K562 (cell line): ENCODE results near the gene GPR149. TPM values are rescaled to one million over a fixed set of nuclear protein-coding genes. Genes with fewer than 3 reads are reported as not detected.

Source experiments
- ATAC-seq: fragments of 200-7000 bp; cut with Tn5 transposase; 3 replicates; pipeline ENCODE4 v1.9.1; 2020; ENCODE audit warnings: moderate library complexity
- BruUV-seq: library from RNA; stranded (reverse); fragments of 400-500 nt; replicated peaks from 2 replicates; lab custom pipeline; 2021; lab: Mats Ljungman, UMichigan
- CTCF ChIA-PET: fragments of 300-600 bp; formaldehyde crosslinking; extraction: SDS; loops from one replicate; lab custom pipeline; 2021; ENCODE audit warnings: low intra/inter-chr PET ratio; lab: Yijun Ruan, JAX
- POLR2A ChIA-PET: fragments of 300-600, 350-650 bp; sonication (Branson Sonifier 250); formaldehyde crosslinking; extraction: SDS; loops from one replicate; lab custom pipeline; 2021; ENCODE audit warnings: antibody characterized with exemption, inconsistent platforms; lab: Yijun Ruan, JAX
- DNase-seq, 4 experiments: peaks; one replicate each; pipeline versions ENCODE4 v3.0.0 to v3.0.0-alpha.2; 2011 to 2018; ENCODE audit warnings: low spot score in 3 of 4, mixed read lengths in 3 of 4; ENCODE audit errors: extremely low read depth in 1 of 4
- FAIRE-seq: peaks from 2 replicates; lab custom pipeline; 2011; peaks lifted over from hg19 to GRCh38; lab: Jason Lieb, UNC
- H2AFZ ChIP-seq: 2 replicates; pipeline ENCODE4 v1.6.0; 2011; ENCODE audit warnings: low read depth, low read length, control low read depth, inconsistent platforms
- H3K27ac ChIP-seq: fragments of 200-600 bp; 3 replicates; pipeline ENCODE4 v1.8.0; 2011; ENCODE audit warnings: low read depth, mild to moderate bottlenecking, control low read depth, inconsistent platforms, low read length, moderate library complexity, mixed read lengths; ENCODE audit errors: extremely low read depth
- H3K27me3 ChIP-seq, 2 experiments: fragments of 300-600 bp in 1 of 2; 2 replicates in 1 of 2; 3 replicates in 1 of 2; pipeline versions ENCODE4 v1.6.0 to v1.8.0; 2011; ENCODE audit warnings: inconsistent platforms in 2 of 2, low read length in 2 of 2, mild to moderate bottlenecking in 1 of 2, mixed read lengths in 1 of 2, moderate library complexity in 1 of 2; ENCODE audit not compliant: control insufficient read depth in 2 of 2, insufficient read depth in 2 of 2
- H3K36me3 ChIP-seq: fragments of 300-600 bp; 3 replicates; pipeline ENCODE4 v1.8.0; 2011; ENCODE audit warnings: mild to moderate bottlenecking, low read length, inconsistent platforms; ENCODE audit not compliant: control insufficient read depth, insufficient read depth
- H3K4me1 ChIP-seq, 2 experiments: fragments of 200-600 bp in 1 of 2; replicated peaks in 1 of 2; 2 replicates in 1 of 2; 3 replicates in 1 of 2; pipeline versions ENCODE4 v1.5.1 to v1.8.0; 2011; ENCODE audit warnings: inconsistent platforms in 2 of 2, low read length in 2 of 2, mild to moderate bottlenecking in 1 of 2, mixed read lengths in 1 of 2, moderate library complexity in 1 of 2; ENCODE audit not compliant: control insufficient read depth in 2 of 2, insufficient read depth in 2 of 2
- H3K4me2 ChIP-seq: 2 replicates; pipeline ENCODE4 v1.6.1; 2011; ENCODE audit warnings: low read length, control low read depth, inconsistent platforms, mixed read lengths; ENCODE audit not compliant: insufficient read depth
- H3K4me3 ChIP-seq: fragments of 200-600 bp; sonication (generic), shearing (Covaris generic); 2 replicates; pipeline ENCODE4 v1.5.1; 2016; ENCODE audit warnings: control low read depth, inconsistent platforms
- H3K79me2 ChIP-seq: fragments of 200-600 bp; 3 replicates; pipeline ENCODE4 v1.8.0; 2011; ENCODE audit warnings: low read length, inconsistent platforms; ENCODE audit not compliant: control insufficient read depth, insufficient read depth
- H3K9ac ChIP-seq, 2 experiments: 2 replicates each; pipeline versions ENCODE4 v1.6.0 to v1.6.1; 2011; ENCODE audit warnings: low read depth in 2 of 2, low read length in 2 of 2, control low read depth in 1 of 2, inconsistent platforms in 1 of 2, mild to moderate bottlenecking in 1 of 2, mixed read lengths in 1 of 2; ENCODE audit not compliant: insufficient read depth in 1 of 2
- H3K9me1 ChIP-seq: one replicate; pipeline ENCODE4 v1.6.0; 2011; ENCODE audit warnings: inconsistent platforms, mild to moderate bottlenecking, low read length, moderate library complexity; ENCODE audit not compliant: control insufficient read depth, insufficient read depth
- H3K9me3 ChIP-seq: replicated peaks from 2 replicates; pipeline ENCODE4 v1.5.1; 2011; ENCODE audit warnings: low read depth, low read length, inconsistent platforms; ENCODE audit not compliant: control insufficient read depth, insufficient read depth
- H4K20me1 ChIP-seq: replicated peaks from 2 replicates; pipeline ENCODE4 v1.6.1; 2011; ENCODE audit warnings: low read length, inconsistent platforms, mixed read lengths; ENCODE audit not compliant: control insufficient read depth, insufficient read depth
- ASH1L ChIP-seq: fragments of 450-650 bp; IDR thresholded peaks from 2 replicates; pipeline ENCODE4 v1.6.1; 2018; ENCODE audit warnings: borderline replicate concordance, mild to moderate bottlenecking, low read depth; ENCODE audit not compliant: partially characterized antibody
- CBFA2T3 ChIP-seq: fragments of 450-650 bp; IDR thresholded peaks from 2 replicates; pipeline ENCODE4 v1.6.1; 2017
- CHD4 ChIP-seq: fragments of 200-600 bp; sonication (generic); IDR thresholded peaks from 3 replicates; pipeline ENCODE4 v1.6.1; 2012; ENCODE audit warnings: low read depth, mild to moderate bottlenecking, mixed read lengths, low read length, inconsistent platforms; ENCODE audit not compliant: insufficient read depth, insufficient replicate concordance, poor library complexity, severe bottlenecking
- CREB3 ChIP-seq: fragments of 450-650 bp; conservative IDR thresholded peaks from 2 replicates; pipeline ENCODE4 v1.6.1; 2016; ENCODE audit warnings: missing genetic modification characterization, low read depth, mild to moderate bottlenecking, missing compliant biosample characterization, moderate library complexity
- ETV5 ChIP-seq: sonication (generic); formaldehyde crosslinking; IDR thresholded peaks from 2 replicates; pipeline ENCODE4 v1.4.0; 2020; ENCODE audit warnings: low read depth, mild to moderate bottlenecking, missing genetic modification reagents
- GATAD2A ChIP-seq: fragments of 450-650 bp; IDR thresholded peaks from 2 replicates; pipeline ENCODE4 v1.6.1; 2017
- KDM2B ChIP-seq: fragments of 250-450 bp; sonication (Bioruptor Pico); IDR thresholded peaks from 2 replicates; pipeline ENCODE4 v1.8.0; 2021; ENCODE audit warnings: mild to moderate bottlenecking, moderate library complexity
- MAFK ChIP-seq: IDR thresholded peaks from 2 replicates; pipeline ENCODE4 v1.6.1; 2011; ENCODE audit warnings: low read length, improper control_type of control experiment
- MCM2 ChIP-seq: fragments of 450-650 bp; IDR thresholded peaks from 2 replicates; pipeline ENCODE4 v1.6.1; 2017; ENCODE audit warnings: low read depth, mild to moderate bottlenecking
- MNT ChIP-seq, 2 experiments: fragments of 450-650 bp; conservative IDR thresholded peaks; 2 replicates each; pipeline ENCODE4 v1.6.1; 2017; ENCODE audit warnings: mild to moderate bottlenecking in 2 of 2, moderate library complexity in 2 of 2
- MXI1 ChIP-seq: IDR thresholded peaks from 2 replicates; pipeline ENCODE4 v1.6.1; 2011; ENCODE audit warnings: low read depth, mild to moderate bottlenecking, improper control_type of control experiment, low read length
- NR2C2 ChIP-seq, 2 experiments: fragments of 200-800 bp in 1 of 2; sonication (Bioruptor generic) in 1 of 2; sonication (generic) in 1 of 2; formaldehyde crosslinking in 1 of 2; IDR thresholded peaks; 2 replicates each; pipeline versions ENCODE4 v1.6.1 to v1.8.0; 2016 to 2022; ENCODE audit warnings: mild to moderate bottlenecking in 1 of 2, missing compliant biosample characterization in 1 of 2, missing genetic modification characterization in 1 of 2, missing genetic modification reagents in 1 of 2
- ZNF699 ChIP-seq: fragments of 250-450 bp; sonication (Bioruptor Pico); IDR thresholded peaks from 2 replicates; pipeline ENCODE4 v1.8.0; 2021; ENCODE audit warnings: mild to moderate bottlenecking, moderate library complexity; ENCODE audit not compliant: insufficient replicate concordance
- WGBS: fragments of 100-300 bp; shearing (Covaris generic); methylation state at CpG from one replicate; pipeline ENCODE4 v1.1.6; 2016; ENCODE audit warnings: low coverage, mixed read lengths; ENCODE audit not compliant: insufficient coverage; ENCODE audit errors: missing lambda C conversion rate; 5-methylcytosine and 5-hydroxymethylcytosine counted together
- in situ Hi-C: fragments of 300-500 bp; cut with MboI; formaldehyde crosslinking; loops from 4 replicates; pipeline ENCODE4 v1.15.0; 2018; ENCODE audit warnings: inconsistent platforms, mixed read lengths
- intact Hi-C: fragments of 100-400 bp; cut with micrococcal nuclease; formaldehyde crosslinking; loops from 2 replicates; pipeline ENCODE4 v1.14.2; 2022
- polyA plus RNA-seq, 8 experiments: library from polyadenylated mRNA; depleted of rRNA in 4 of 8; stranded (reverse) in 5 of 8; unstranded in 3 of 8; fragments of >200 nt; fragmentation: Nextera tagmentation in 2 of 8; fragmentation: Illumina TruSeq in 1 of 8; extraction: Ambion mirVana in 2 of 8; extraction: Trizol in 1 of 8; gene quantifications; 2 replicates each; pipeline versions ENCODE4 v1.2.1 to v1.2.3, GENCODE V29; 2011 to 2014; ENCODE audit warnings: inconsistent platforms in 1 of 8, missing spikeins in 1 of 8
- total RNA-seq, 7 experiments: library from RNA; depleted of rRNA in 6 of 7; stranded (reverse); fragments of >200 nt in 6 of 7; fragmentation: Illumina TruSeq in 2 of 7; extraction: Trizol in 2 of 7; gene quantifications; 2 replicates each; pipeline versions ENCODE4 v1.2.1 to v1.2.3, GENCODE V29; 2011 to 2021; ENCODE audit warnings: low replicate concordance in 1 of 7
- TF ChIP-seq, protein P1 (sequence below): sonication (generic); formaldehyde crosslinking; IDR thresholded peaks from 2 replicates; pipeline ENCODE4 v1.8.0; 2022; ENCODE audit warnings: mild to moderate bottlenecking, missing genetic modification reagents

Gene GPR149
- total and polyA plus RNA-seq, 9 of the 15 experiments (the other 6 are each of a cell fraction or from before 2014, with no cell fraction given): not detected

- Histone ChIP-seq H3K27me3 (no peaks in the 10 kb centered on the region), H3K79me2 (no peaks in the 10 kb centered on the region), H4K20me1 (no peaks in the 10 kb centered on the region), H3K27ac (no peak overlapping the region), H3K4me1 (no peaks in the 10 kb centered on the region), H3K9me1 (no peaks in the 10 kb centered on the region), H3K9ac (no peak overlapping the region), H2AFZ (no peak overlapping the region), H3K4me2 (no peak overlapping the region), H3K9me3 (no peaks in the 10 kb centered on the region), H3K36me3 (peaks cover 90% of the 10 kb centered on the region), H3K4me3 (no peak overlapping the region)
- POLR2A ChIA-PET: no interaction called here
- ATAC-seq: peak; percentile 42
- intact Hi-C loops: no loop called here
- no peak for DNase-seq
- CTCF ChIA-PET: no interaction called here
- BruUV-seq: no TSS peak
- in situ Hi-C loops: loop anchor here (25.0 kb wide), 1 partner anchor 1561 kb away; the partner anchor contains the start of genes GMPS and SLC33A1
- 79% methylated on average over 3 of the region's 3 CpGs for WGBS
- FAIRE-seq: no peak
- TF ChIP-seq ETV5 (no peak), CREB3 (tag) (no peak), MXI1 (no peak), ZNF699 (CRISPR knock-in tag) (no peak), MAFK (no peak), ASH1L (no peak), CHD4 (no peak), NR2C2 (CRISPR knock-in tag; IDR thresholded peaks at IDR 0.05) (no peak), NR2C2 (tag; IDR thresholded peaks at IDR 0.05) (no peak), CBFA2T3 (no peak), MCM2 (no peak), MNT (conservative IDR thresholded peaks at IDR 0.05) (no peak), GATAD2A (no peak), KDM2B (no peak)
- TF ChIP-seq, protein P1, sequence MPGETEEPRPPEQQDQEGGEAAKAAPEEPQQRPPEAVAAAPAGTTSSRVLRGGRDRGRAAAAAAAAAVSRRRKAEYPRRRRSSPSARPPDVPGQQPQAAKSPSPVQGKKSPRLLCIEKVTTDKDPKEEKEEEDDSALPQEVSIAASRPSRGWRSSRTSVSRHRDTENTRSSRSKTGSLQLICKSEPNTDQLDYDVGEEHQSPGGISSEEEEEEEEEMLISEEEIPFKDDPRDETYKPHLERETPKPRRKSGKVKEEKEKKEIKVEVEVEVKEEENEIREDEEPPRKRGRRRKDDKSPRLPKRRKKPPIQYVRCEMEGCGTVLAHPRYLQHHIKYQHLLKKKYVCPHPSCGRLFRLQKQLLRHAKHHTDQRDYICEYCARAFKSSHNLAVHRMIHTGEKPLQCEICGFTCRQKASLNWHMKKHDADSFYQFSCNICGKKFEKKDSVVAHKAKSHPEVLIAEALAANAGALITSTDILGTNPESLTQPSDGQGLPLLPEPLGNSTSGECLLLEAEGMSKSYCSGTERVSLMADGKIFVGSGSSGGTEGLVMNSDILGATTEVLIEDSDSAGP (CRISPR knock-in tag): no peak
These were observed 128.4 kb downstream of the GPR149 start for GRCh38 chr3:154301561-154301960.
